ENCODE results near the gene PDE4C.
A peak's percentile ranks its signal among the peaks of the same experiment; 100 is the strongest.

PDE4C gene

GRCh38 chr19:18251587-18252369, 25.5 kb upstream of the PDE4C start:
- ATAC-seq, result peak; percentile 82
- TF ChIP-seq TCF4 (CRISPR knock-in tag; IDR thresholded peaks at IDR 0.05; ENCODE audit: borderline replicate concordance), result no peak
- TF ChIP-seq, protein P1, sequence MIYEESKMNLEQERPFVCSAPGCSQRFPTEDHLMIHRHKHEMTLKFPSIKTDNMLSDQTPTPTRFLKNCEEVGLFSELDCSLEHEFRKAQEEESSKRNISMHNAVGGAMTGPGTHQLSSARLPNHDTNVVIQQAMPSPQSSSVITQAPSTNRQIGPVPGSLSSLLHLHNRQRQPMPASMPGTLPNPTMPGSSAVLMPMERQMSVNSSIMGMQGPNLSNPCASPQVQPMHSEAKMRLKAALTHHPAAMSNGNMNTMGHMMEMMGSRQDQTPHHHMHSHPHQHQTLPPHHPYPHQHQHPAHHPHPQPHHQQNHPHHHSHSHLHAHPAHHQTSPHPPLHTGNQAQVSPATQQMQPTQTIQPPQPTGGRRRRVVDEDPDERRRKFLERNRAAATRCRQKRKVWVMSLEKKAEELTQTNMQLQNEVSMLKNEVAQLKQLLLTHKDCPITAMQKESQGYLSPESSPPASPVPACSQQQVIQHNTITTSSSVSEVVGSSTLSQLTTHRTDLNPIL (CRISPR knock-in tag; IDR thresholded peaks at IDR 0.05; ENCODE audit: low read depth), result no peak
- no peak for TF ChIP-seq PPARA (CRISPR knock-in tag; IDR thresholded peaks at IDR 0.05; ENCODE audit: borderline replicate concordance)
- no peak for TF ChIP-seq OSR1 (CRISPR knock-in tag; IDR thresholded peaks at IDR 0.05)
- TF ChIP-seq RARB (CRISPR knock-in tag; IDR thresholded peaks at IDR 0.05), result no peak
- no peak for TF ChIP-seq BACH2 (CRISPR knock-in tag; IDR thresholded peaks at IDR 0.05; ENCODE audit: borderline replicate concordance)
- TF ChIP-seq, protein P2, sequence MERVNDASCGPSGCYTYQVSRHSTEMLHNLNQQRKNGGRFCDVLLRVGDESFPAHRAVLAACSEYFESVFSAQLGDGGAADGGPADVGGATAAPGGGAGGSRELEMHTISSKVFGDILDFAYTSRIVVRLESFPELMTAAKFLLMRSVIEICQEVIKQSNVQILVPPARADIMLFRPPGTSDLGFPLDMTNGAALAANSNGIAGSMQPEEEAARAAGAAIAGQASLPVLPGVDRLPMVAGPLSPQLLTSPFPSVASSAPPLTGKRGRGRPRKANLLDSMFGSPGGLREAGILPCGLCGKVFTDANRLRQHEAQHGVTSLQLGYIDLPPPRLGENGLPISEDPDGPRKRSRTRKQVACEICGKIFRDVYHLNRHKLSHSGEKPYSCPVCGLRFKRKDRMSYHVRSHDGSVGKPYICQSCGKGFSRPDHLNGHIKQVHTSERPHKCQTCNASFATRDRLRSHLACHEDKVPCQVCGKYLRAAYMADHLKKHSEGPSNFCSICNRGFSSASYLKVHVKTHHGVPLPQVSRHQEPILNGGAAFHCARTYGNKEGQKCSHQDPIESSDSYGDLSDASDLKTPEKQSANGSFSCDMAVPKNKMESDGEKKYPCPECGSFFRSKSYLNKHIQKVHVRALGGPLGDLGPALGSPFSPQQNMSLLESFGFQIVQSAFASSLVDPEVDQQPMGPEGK (CRISPR knock-in tag; IDR thresholded peaks at IDR 0.05; ENCODE audit: borderline replicate concordance), result no peak
- TF ChIP-seq GLIS3 (CRISPR knock-in tag; IDR thresholded peaks at IDR 0.05), result no peak
- no peak for TF ChIP-seq SNAI2 (CRISPR knock-in tag; IDR thresholded peaks at IDR 0.05)

- no peak for ATAC-seq
These were observed 23.6 kb upstream of the PDE4C start for GRCh38 chr19:18249834-18250233.

More at GRCh38 chr19:18249834-18250233, 23.6 kb upstream of the PDE4C start:
- TF ChIP-seq TCF4 (CRISPR knock-in tag; IDR thresholded peaks at IDR 0.05; ENCODE audit: borderline replicate concordance), result no peak
- no peak for TF ChIP-seq ISL1 (CRISPR knock-in tag; IDR thresholded peaks at IDR 0.05)
- TF ChIP-seq TSHZ2 (CRISPR knock-in tag; IDR thresholded peaks at IDR 0.05), result no peak
- TF ChIP-seq CSDC2 (CRISPR knock-in tag; IDR thresholded peaks at IDR 0.05), result no peak
- TF ChIP-seq ZNF70 (CRISPR knock-in tag; IDR thresholded peaks at IDR 0.05), result no peak
- TF ChIP-seq, protein P3, sequence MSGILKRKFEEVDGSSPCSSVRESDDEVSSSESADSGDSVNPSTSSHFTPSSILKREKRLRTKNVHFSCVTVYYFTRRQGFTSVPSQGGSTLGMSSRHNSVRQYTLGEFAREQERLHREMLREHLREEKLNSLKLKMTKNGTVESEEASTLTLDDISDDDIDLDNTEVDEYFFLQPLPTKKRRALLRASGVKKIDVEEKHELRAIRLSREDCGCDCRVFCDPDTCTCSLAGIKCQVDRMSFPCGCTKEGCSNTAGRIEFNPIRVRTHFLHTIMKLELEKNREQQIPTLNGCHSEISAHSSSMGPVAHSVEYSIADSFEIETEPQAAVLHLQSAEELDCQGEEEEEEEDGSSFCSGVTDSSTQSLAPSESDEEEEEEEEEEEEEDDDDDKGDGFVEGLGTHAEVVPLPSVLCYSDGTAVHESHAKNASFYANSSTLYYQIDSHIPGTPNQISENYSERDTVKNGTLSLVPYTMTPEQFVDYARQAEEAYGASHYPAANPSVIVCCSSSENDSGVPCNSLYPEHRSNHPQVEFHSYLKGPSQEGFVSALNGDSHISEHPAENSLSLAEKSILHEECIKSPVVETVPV (CRISPR knock-in tag; IDR thresholded peaks at IDR 0.05), result no peak
- no peak for TF ChIP-seq RARB (CRISPR knock-in tag; IDR thresholded peaks at IDR 0.05)
- no peak for TF ChIP-seq BACH2 (CRISPR knock-in tag; IDR thresholded peaks at IDR 0.05; ENCODE audit: borderline replicate concordance)
- TF ChIP-seq, protein P1 (CRISPR knock-in tag; IDR thresholded peaks at IDR 0.05; ENCODE audit: low read depth), result no peak
- no peak for TF ChIP-seq SNAI2 (CRISPR knock-in tag; IDR thresholded peaks at IDR 0.05)
- TF ChIP-seq ESRRG (CRISPR knock-in tag; IDR thresholded peaks at IDR 0.05), result no peak
- TF ChIP-seq, protein P4, sequence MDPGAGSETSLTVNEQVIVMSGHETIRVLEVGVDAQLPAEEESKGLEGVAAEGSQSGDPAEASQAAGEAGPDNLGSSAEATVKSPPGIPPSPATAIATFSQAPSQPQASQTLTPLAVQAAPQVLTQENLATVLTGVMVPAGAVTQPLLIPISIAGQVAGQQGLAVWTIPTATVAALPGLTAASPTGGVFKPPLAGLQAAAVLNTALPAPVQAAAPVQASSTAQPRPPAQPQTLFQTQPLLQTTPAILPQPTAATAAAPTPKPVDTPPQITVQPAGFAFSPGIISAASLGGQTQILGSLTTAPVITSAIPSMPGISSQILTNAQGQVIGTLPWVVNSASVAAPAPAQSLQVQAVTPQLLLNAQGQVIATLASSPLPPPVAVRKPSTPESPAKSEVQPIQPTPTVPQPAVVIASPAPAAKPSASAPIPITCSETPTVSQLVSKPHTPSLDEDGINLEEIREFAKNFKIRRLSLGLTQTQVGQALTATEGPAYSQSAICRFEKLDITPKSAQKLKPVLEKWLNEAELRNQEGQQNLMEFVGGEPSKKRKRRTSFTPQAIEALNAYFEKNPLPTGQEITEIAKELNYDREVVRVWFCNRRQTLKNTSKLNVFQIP (CRISPR knock-in tag; IDR thresholded peaks at IDR 0.05; ENCODE audit: borderline replicate concordance, low read depth), result no peak
- TF ChIP-seq OSR1 (CRISPR knock-in tag; IDR thresholded peaks at IDR 0.05), result no peak
- TF ChIP-seq PPARA (CRISPR knock-in tag; IDR thresholded peaks at IDR 0.05; ENCODE audit: borderline replicate concordance), result no peak
- TF ChIP-seq ZC3H10 (CRISPR knock-in tag; IDR thresholded peaks at IDR 0.05), result no peak
- TF ChIP-seq ZFP30 (CRISPR knock-in tag; IDR thresholded peaks at IDR 0.05), result no peak
- TF ChIP-seq GLIS3 (CRISPR knock-in tag; IDR thresholded peaks at IDR 0.05), result no peak
- TF ChIP-seq TOX (CRISPR knock-in tag; IDR thresholded peaks at IDR 0.05; ENCODE audit: borderline replicate concordance), result no peak
- no peak for TF ChIP-seq ARNTL (CRISPR knock-in tag; IDR thresholded peaks at IDR 0.05; ENCODE audit: borderline replicate concordance, low read depth)
- no peak for TF ChIP-seq ZNF565 (CRISPR knock-in tag; conservative IDR thresholded peaks at IDR 0.05; ENCODE audit: low read depth)

All from SK-N-SH treated with all-trans-retinoic acid at 6 μM for 48 hours (cell line).